Liver (tissue), 9 donors: ENCODE results near the gene CCDC74A. TPM values are rescaled to one million over a fixed set of nuclear protein-coding genes. Genes with fewer than 3 reads are reported as not detected.
"Not testable (repeated sequence)": the region's sequence is repeated elsewhere in the genome, so short reads cannot be mapped to it uniquely, and the experiment has no call there.

Experiments
- DNase-seq: peaks from one replicate; pipeline ENCODE4 v3.0.0-alpha.2; 2017; ENCODE audit warnings: low spot score
- H3K27ac ChIP-seq, 2 donors: one replicate each; pipeline ENCODE4 v1.7.0; 2013; ENCODE audit warnings: inconsistent platforms in 2 of 2, low read length in 2 of 2, control low read depth in 1 of 2, low read depth in 1 of 2, mild to moderate bottlenecking in 1 of 2
- H3K27me3 ChIP-seq, 4 donors: one replicate each; pipeline versions ENCODE4 v1.6.1 to v1.7.0; 2013; ENCODE audit warnings: low read length in 3 of 4, inconsistent platforms in 1 of 4, mild to moderate bottlenecking in 1 of 4, moderate library complexity in 1 of 4; ENCODE audit not compliant: control insufficient read depth in 4 of 4, insufficient read depth in 4 of 4
- H3K36me3 ChIP-seq, 4 donors: one replicate each; pipeline versions ENCODE4 v1.6.1 to v1.7.0; 2013; ENCODE audit warnings: low read length in 3 of 4, mild to moderate bottlenecking in 3 of 4, low read depth in 1 of 4, moderate library complexity in 1 of 4; ENCODE audit not compliant: control insufficient read depth in 4 of 4, insufficient read depth in 3 of 4
- H3K4me1 ChIP-seq, 4 donors: one replicate each; pipeline versions ENCODE4 v1.6.1 to v1.7.0; 2013; ENCODE audit warnings: low read length in 3 of 4, mild to moderate bottlenecking in 3 of 4, moderate library complexity in 1 of 4; ENCODE audit not compliant: control insufficient read depth in 4 of 4, insufficient read depth in 4 of 4
- H3K4me3 ChIP-seq, 3 donors: one replicate each; pipeline versions ENCODE4 v1.6.1 to v1.7.0; 2013; ENCODE audit warnings: low read length in 3 of 3, control low read depth in 1 of 3, low read depth in 1 of 3, mild to moderate bottlenecking in 1 of 3
- H3K9ac ChIP-seq, 2 donors: one replicate each; pipeline ENCODE4 v1.7.0; 2013; ENCODE audit warnings: low read length in 2 of 2, mild to moderate bottlenecking in 2 of 2, moderate library complexity in 2 of 2, control low read depth in 1 of 2, low read depth in 1 of 2
- H3K9me3 ChIP-seq, 4 donors: one replicate each; pipeline versions ENCODE4 v1.6.1 to v1.7.0; 2013; ENCODE audit warnings: low read length in 3 of 4; ENCODE audit not compliant: control insufficient read depth in 4 of 4
- ATF3 ChIP-seq: IDR thresholded peaks from 2 replicates; pipeline ENCODE4 v1.6.1; 2016; ENCODE audit warnings: antibody characterized with exemption
- EGR1 ChIP-seq, 2 donors: IDR thresholded peaks; 2 replicates each; pipeline ENCODE4 v1.6.1; 2016 to 2018; ENCODE audit warnings: antibody characterized with exemption in 2 of 2, low read depth in 2 of 2
- FOXA2 ChIP-seq: IDR thresholded peaks from 2 replicates; pipeline ENCODE4 v1.6.1; 2016; ENCODE audit warnings: antibody characterized with exemption
- GABPA ChIP-seq, 2 donors: IDR thresholded peaks in 1 of 2; conservative IDR thresholded peaks in 1 of 2; 2 replicates each; pipeline ENCODE4 v1.6.1; 2016; ENCODE audit warnings: antibody characterized with exemption in 2 of 2, mild to moderate bottlenecking in 1 of 2, moderate library complexity in 1 of 2
- HNF4A ChIP-seq, 2 donors: conservative IDR thresholded peaks; 2 replicates each; pipeline ENCODE4 v1.6.1; 2016; ENCODE audit warnings: antibody characterized with exemption in 2 of 2, mild to moderate bottlenecking in 2 of 2
- HNF4G ChIP-seq: IDR thresholded peaks from 2 replicates; pipeline ENCODE4 v1.6.1; 2016; ENCODE audit warnings: antibody characterized with exemption
- JUND ChIP-seq, 2 donors: IDR thresholded peaks; 2 replicates each; pipeline ENCODE4 v1.6.1; 2016; ENCODE audit warnings: antibody characterized with exemption in 2 of 2
- MAX ChIP-seq: IDR thresholded peaks from 2 replicates; pipeline ENCODE4 v1.6.1; 2016; ENCODE audit warnings: antibody characterized with exemption
- RAD21 ChIP-seq, 2 donors: IDR thresholded peaks; 2 replicates each; pipeline ENCODE4 v1.6.1; 2016; ENCODE audit warnings: antibody characterized with exemption in 2 of 2, mild to moderate bottlenecking in 2 of 2
- REST ChIP-seq: IDR thresholded peaks from 2 replicates; pipeline ENCODE4 v1.6.1; 2016; ENCODE audit warnings: antibody characterized with exemption, mild to moderate bottlenecking
- RXRA ChIP-seq, 2 donors: IDR thresholded peaks; 2 replicates each; pipeline ENCODE4 v1.6.1; 2017 to 2018; ENCODE audit warnings: antibody characterized with exemption in 2 of 2, mild to moderate bottlenecking in 1 of 2
- SP1 ChIP-seq: IDR thresholded peaks from 2 replicates; pipeline ENCODE4 v1.6.1; 2018; ENCODE audit warnings: antibody characterized with exemption, mild to moderate bottlenecking
- TAF1 ChIP-seq: conservative IDR thresholded peaks from 2 replicates; pipeline ENCODE4 v1.6.1; 2016; ENCODE audit warnings: antibody characterized with exemption, mild to moderate bottlenecking
- YY1 ChIP-seq: IDR thresholded peaks from 2 replicates; pipeline ENCODE4 v1.6.1; 2016; ENCODE audit warnings: antibody characterized with exemption, mild to moderate bottlenecking
- ZBTB33 ChIP-seq: IDR thresholded peaks from 2 replicates; pipeline ENCODE4 v1.6.1; 2016; ENCODE audit warnings: antibody characterized with exemption
- WGBS: extraction: QIAGEN DNeasy Blood & Tissue Kit; methylation state at CpG from one replicate; pipeline ENCODE4 v1.1.7; 2013; 5-methylcytosine and 5-hydroxymethylcytosine counted together
- polyA plus RNA-seq, 2 donors: library from polyadenylated mRNA; stranded (reverse) in 1 of 2; unstranded in 1 of 2; fragments of 200-250 nt in 1 of 2; fragments of >200 nt in 1 of 2; fragmentation: Nextera tagmentation in 1 of 2; extraction: Ambion mirVana in 1 of 2; gene quantifications; one replicate each; pipeline versions ENCODE4 v1.2.1 to v1.2.3, GENCODE V29; 2013 to 2015
- total RNA-seq, 2 donors: library from RNA; depleted of rRNA; stranded (reverse); fragments of >200 nt; gene quantifications; one replicate each; pipeline ENCODE4 v1.2.3, GENCODE V29; 2014
- donor health status: healthy.
- donor health status: healthy.
- donor health status: healthy.
- donor health status: healthy.
- donor health status: healthy.

CCDC74A gene
- total and polyA plus RNA-seq, 4 donors, result 0.37 to 1.1 (median 0.47) TPM

- DNase-seq, result no peak
- Histone ChIP-seq H3K9me3 (no peaks in the 10 kb centered on the region), H3K4me1 (no peaks in the 10 kb centered on the region), H3K27ac (no peak overlapping the region), H3K4me3 (no peak overlapping the region), H3K36me3 (peaks cover 0 to 23% (median 1%) of the 10 kb centered on the region in 4 donors), H3K9ac (no peak overlapping the region), H3K27me3 (no peaks in the 10 kb centered on the region)
- 96% methylated on average over 15 of the region's 15 CpGs for WGBS
- TF ChIP-seq RXRA (IDR thresholded peaks at IDR 0.05), result no peak
- TF ChIP-seq YY1, result no peak
- no peak for TF ChIP-seq GABPA (IDR thresholded peaks at IDR 0.05 in 1 of 2, conservative IDR thresholded peaks at IDR 0.05 in 1 of 2)
- no peak for TF ChIP-seq SP1
- no peak for TF ChIP-seq JUND (IDR thresholded peaks at IDR 0.05)
- TF ChIP-seq REST, result no peak
- TF ChIP-seq FOXA2, result no peak
- TF ChIP-seq ZBTB33, result no peak
- TF ChIP-seq EGR1 (IDR thresholded peaks at IDR 0.05; ENCODE audit: low read depth in 2 of 2), result no peak
- TF ChIP-seq MAX, result no peak
- no peak for TF ChIP-seq HNF4A (conservative IDR thresholded peaks at IDR 0.05)
- no peak for TF ChIP-seq ATF3
- TF ChIP-seq RAD21 (IDR thresholded peaks at IDR 0.05), result no peak
- no peak for TF ChIP-seq TAF1
- no peak for TF ChIP-seq HNF4G
These were observed 8.2 kb upstream of the CCDC74A start for GRCh38 chr2:131519466-131519865.

- DNase-seq, H3K9ac ChIP-seq, H3K4me1 ChIP-seq, H3K27ac ChIP-seq, H3K27me3 ChIP-seq, H3K4me3 ChIP-seq, H3K9me3 ChIP-seq: not testable (repeated sequence)
- WGBS, result 92% methylated on average over 24 of the region's 24 CpGs
- H3K36me3 ChIP-seq, result peaks cover 0 to 23% (median 1%) of the 10 kb centered on the region in 4 donors
These were observed 7.7 kb upstream of the CCDC74A start for GRCh38 chr2:131519871-131520470.
